Body of pancreas (tissue), 4 donors: Measurements from ENCODE around the gene EMILIN3.

ENCODE experiments used
- CTCF ChIP-seq, 7 experiments: fragments of 450-650 bp in 4 of 7; fragments of 200-600 bp in 3 of 7; sonication (generic) in 3 of 7; IDR thresholded peaks; one replicate each; pipeline ENCODE4 v1.5.1; 2016 to 2019; ENCODE audit warnings: antibody characterized with exemption in 7 of 7
- POLR2A ChIP-seq, 3 donors: fragments of 450-650 bp; IDR thresholded peaks; one replicate each; pipeline ENCODE4 v1.6.1; 2016; ENCODE audit warnings: antibody characterized with exemption in 3 of 3, mild to moderate bottlenecking in 2 of 3

- no peak for TF ChIP-seq CTCF (IDR thresholded peaks at IDR 0.05)
- peak in 1 of 3 donors; percentile 18 for TF ChIP-seq POLR2A (IDR thresholded peaks at IDR 0.05)
Measured at GRCh38 chr20:41329435-41330342, 36.9 kb downstream of the EMILIN3 start.
